SK-N-SH (cell line): Measurements from ENCODE around the gene KDSR. TPM values are rescaled to one million over a fixed set of nuclear protein-coding genes. Genes with fewer than 3 reads are reported as not detected.

Experiments
- CTCF ChIA-PET: fragments of 300-600, 350-600 bp; formaldehyde crosslinking; extraction: SDS; loops from one replicate; lab custom pipeline; 2021; lab: Yijun Ruan, JAX
- POLR2A ChIA-PET: fragments of 350-600 bp; sonication (Branson Sonifier 250); formaldehyde crosslinking; extraction: SDS; loops from one replicate; lab custom pipeline; 2020; ENCODE audit warnings: antibody characterized with exemption, inconsistent platforms; lab: Yijun Ruan, JAX
- DNase-seq: peaks from one replicate; pipeline ENCODE4 v3.0.0; 2012
- H2AFZ ChIP-seq: fragments of 200-600 bp; sonication (generic); 2 replicates; pipeline ENCODE4 v1.8.1; 2016; ENCODE audit warnings: antibody characterized with exemption, mild to moderate bottlenecking, low read depth
- H3F3A ChIP-seq: fragments of 200-600 bp; sonication (generic); replicated peaks from 2 replicates; pipeline ENCODE3; 2016; ENCODE audit warnings: antibody characterized with exemption, mild to moderate bottlenecking; ENCODE audit not compliant: insufficient read depth
- H3K27ac ChIP-seq, 2 experiments: fragments of 200-500 bp in 1 of 2; fragments of 200-600 bp in 1 of 2; sonication (Bioruptor generic) in 1 of 2; sonication (generic), shearing (Covaris generic) in 1 of 2; 2 replicates each; pipeline versions ENCODE4 v1.5.1 to v1.6.1; 2014 to 2016; ENCODE audit warnings: low read depth in 2 of 2, inconsistent platforms in 1 of 2, low read length in 1 of 2, mild to moderate bottlenecking in 1 of 2, mixed read lengths in 1 of 2
- H3K27me3 ChIP-seq: fragments of 200-600 bp; sonication (generic), shearing (Covaris generic); 2 replicates; pipeline ENCODE4 v1.6.1; 2016; ENCODE audit warnings: mixed run types; ENCODE audit not compliant: insufficient read depth
- H3K36me3 ChIP-seq, 2 experiments: fragments of 200-500 bp in 1 of 2; fragments of 200-600 bp in 1 of 2; sonication (Bioruptor generic) in 1 of 2; sonication (generic) in 1 of 2; replicated peaks in 1 of 2; 2 replicates each; pipeline versions ENCODE3 to v1.5.1; 2014 to 2016; ENCODE audit warnings: low read length in 1 of 2, mild to moderate bottlenecking in 1 of 2; ENCODE audit not compliant: insufficient read depth in 2 of 2, control insufficient read depth in 1 of 2
- H3K4me1 ChIP-seq, 2 experiments: fragments of 200-500 bp in 1 of 2; fragments of 200-600 bp in 1 of 2; sonication (Bioruptor generic) in 1 of 2; sonication (generic), shearing (Covaris generic) in 1 of 2; 2 replicates each; pipeline versions ENCODE4 v1.5.1 to v1.6.1; 2014 to 2016; ENCODE audit warnings: low read depth in 1 of 2, low read length in 1 of 2, mixed run types in 1 of 2; ENCODE audit not compliant: insufficient read depth in 2 of 2, control insufficient read depth in 1 of 2
- H3K4me2 ChIP-seq: fragments of 200-600 bp; sonication (generic), shearing (Covaris generic); 2 replicates; pipeline ENCODE4 v1.6.1; 2017; ENCODE audit warnings: mixed run types
- H3K4me3 ChIP-seq, 2 experiments: fragments of 200-500 bp in 1 of 2; fragments of 200-600 bp in 1 of 2; sonication (Bioruptor generic) in 1 of 2; sonication (generic), shearing (Covaris generic) in 1 of 2; 2 replicates each; pipeline versions ENCODE4 v1.5.1 to v1.8.1; 2014 to 2016; ENCODE audit warnings: low read depth in 2 of 2, inconsistent platforms in 1 of 2, low read length in 1 of 2, mild to moderate bottlenecking in 1 of 2, mixed read lengths in 1 of 2, moderate library complexity in 1 of 2
- H3K79me2 ChIP-seq: fragments of 200-600 bp; sonication (generic); 2 replicates; pipeline ENCODE4 v1.8.1; 2017; ENCODE audit warnings: mild to moderate bottlenecking; ENCODE audit not compliant: insufficient read depth
- H3K9ac ChIP-seq: fragments of 200-600 bp; sonication (generic); 2 replicates; pipeline ENCODE4 v1.6.1; 2017; ENCODE audit warnings: mixed run types
- H3K9me2 ChIP-seq: fragments of 200-600 bp; sonication (generic); 2 replicates; pipeline ENCODE4 v1.6.1; 2017; ENCODE audit warnings: mixed run types
- H3K9me3 ChIP-seq: fragments of 200-600 bp; sonication (generic); 2 replicates; pipeline ENCODE4 v1.6.1; 2017; ENCODE audit warnings: mixed run types, mild to moderate bottlenecking, moderate library complexity
- H4K20me1 ChIP-seq: fragments of 200-600 bp; sonication (generic); 2 replicates; pipeline ENCODE4 v1.6.1; 2017; ENCODE audit warnings: mild to moderate bottlenecking, mixed run types; ENCODE audit not compliant: insufficient read depth
- ELF1 ChIP-seq: IDR thresholded peaks from 2 replicates; pipeline ENCODE4 v1.4.0; 2012
- FOXM1 ChIP-seq: IDR thresholded peaks from 2 replicates; pipeline ENCODE4 v1.4.0; 2012; ENCODE audit warnings: low read depth, mild to moderate bottlenecking
- GABPA ChIP-seq: IDR thresholded peaks from 2 replicates; pipeline ENCODE4 v1.4.0; 2012; ENCODE audit warnings: low read depth, mild to moderate bottlenecking
- NFIC ChIP-seq: IDR thresholded peaks from 2 replicates; pipeline ENCODE4 v1.4.0; 2012; ENCODE audit warnings: borderline replicate concordance
- POLR2AphosphoS5 ChIP-seq: IDR thresholded peaks from 2 replicates; pipeline ENCODE4 v1.6.1; 2012; ENCODE audit warnings: low read depth, low read length
- RXRA ChIP-seq: IDR thresholded peaks from 2 replicates; pipeline ENCODE4 v1.4.0; 2012; ENCODE audit warnings: low read depth, mild to moderate bottlenecking, borderline replicate concordance
- TEAD4 ChIP-seq: IDR thresholded peaks from 2 replicates; pipeline ENCODE4 v1.4.0; 2012; ENCODE audit warnings: mild to moderate bottlenecking, borderline replicate concordance; ENCODE audit not compliant: insufficient read depth
- USF2 ChIP-seq: fragments of 150-350 bp; IDR thresholded peaks from 2 replicates; pipeline ENCODE4 v1.6.1; 2017; ENCODE audit warnings: antibody characterized with exemption, low read length, low read depth, borderline replicate concordance
- YY1 ChIP-seq: IDR thresholded peaks from 2 replicates; pipeline ENCODE4 v1.4.0; 2012; ENCODE audit warnings: low read depth, mild to moderate bottlenecking
- WGBS: methylation state at CpG from one replicate; pipeline ENCODE4 v1.1.6; 2017; ENCODE audit warnings: low lambda C conversion rate; 5-methylcytosine and 5-hydroxymethylcytosine counted together
- polyA plus RNA-seq, 3 experiments: library from polyadenylated mRNA; depleted of rRNA; stranded (reverse); fragments of >200 nt; gene quantifications; 2 replicates each; pipeline ENCODE4 v1.2.3, GENCODE V29; 2012
- TF ChIP-seq, protein P1 (sequence below): IDR thresholded peaks from 2 replicates; pipeline ENCODE4 v1.6.1; 2012; ENCODE audit warnings: mild to moderate bottlenecking, low read depth, low read length, moderate library complexity
- TF ChIP-seq, protein P2 (sequence below): IDR thresholded peaks from 2 replicates; pipeline ENCODE4 v1.4.0; 2012; ENCODE audit warnings: low read depth, borderline replicate concordance

KDSR gene
- polyA plus RNA-seq, 1 of the 3 experiments (the other 2 are of a cell fraction): 22.3 TPM

DNA sequence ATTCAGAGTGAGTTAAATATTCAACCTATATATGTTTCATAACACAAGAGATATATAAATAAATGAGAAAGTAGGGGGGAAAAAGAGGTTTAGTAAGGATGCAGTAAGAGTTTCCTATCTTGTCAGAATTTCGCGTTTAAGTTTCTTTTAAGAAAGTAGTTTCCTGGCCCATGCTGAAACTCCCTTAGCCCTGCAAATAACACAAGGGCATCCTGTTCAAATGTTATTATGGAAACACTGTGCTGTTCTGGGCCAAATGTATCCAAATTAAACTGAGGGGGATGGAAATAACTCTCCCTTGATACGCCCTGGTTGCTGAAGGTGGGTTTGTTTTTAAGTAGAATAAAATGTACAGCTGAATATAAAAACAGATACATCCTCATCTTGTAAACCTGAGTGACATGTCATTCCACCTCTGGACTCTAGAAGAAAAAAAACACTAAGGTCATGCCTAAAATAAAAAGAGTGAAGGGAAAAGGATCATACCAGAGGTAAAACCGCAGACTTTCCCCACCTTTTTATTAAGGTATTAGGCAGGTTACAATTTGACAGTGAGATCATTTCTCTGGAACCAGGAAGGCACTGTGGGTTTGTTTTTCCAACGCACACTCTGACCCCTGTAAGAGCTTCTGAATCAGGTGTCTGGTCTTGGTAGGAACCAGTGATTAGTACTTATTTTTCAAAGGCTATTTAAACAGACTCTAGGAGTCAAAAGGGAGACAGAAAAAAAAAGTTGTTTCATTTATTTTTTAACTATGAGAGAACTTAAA is 64.2 kb downstream of the KDSR start:
- TF ChIP-seq, protein P1, sequence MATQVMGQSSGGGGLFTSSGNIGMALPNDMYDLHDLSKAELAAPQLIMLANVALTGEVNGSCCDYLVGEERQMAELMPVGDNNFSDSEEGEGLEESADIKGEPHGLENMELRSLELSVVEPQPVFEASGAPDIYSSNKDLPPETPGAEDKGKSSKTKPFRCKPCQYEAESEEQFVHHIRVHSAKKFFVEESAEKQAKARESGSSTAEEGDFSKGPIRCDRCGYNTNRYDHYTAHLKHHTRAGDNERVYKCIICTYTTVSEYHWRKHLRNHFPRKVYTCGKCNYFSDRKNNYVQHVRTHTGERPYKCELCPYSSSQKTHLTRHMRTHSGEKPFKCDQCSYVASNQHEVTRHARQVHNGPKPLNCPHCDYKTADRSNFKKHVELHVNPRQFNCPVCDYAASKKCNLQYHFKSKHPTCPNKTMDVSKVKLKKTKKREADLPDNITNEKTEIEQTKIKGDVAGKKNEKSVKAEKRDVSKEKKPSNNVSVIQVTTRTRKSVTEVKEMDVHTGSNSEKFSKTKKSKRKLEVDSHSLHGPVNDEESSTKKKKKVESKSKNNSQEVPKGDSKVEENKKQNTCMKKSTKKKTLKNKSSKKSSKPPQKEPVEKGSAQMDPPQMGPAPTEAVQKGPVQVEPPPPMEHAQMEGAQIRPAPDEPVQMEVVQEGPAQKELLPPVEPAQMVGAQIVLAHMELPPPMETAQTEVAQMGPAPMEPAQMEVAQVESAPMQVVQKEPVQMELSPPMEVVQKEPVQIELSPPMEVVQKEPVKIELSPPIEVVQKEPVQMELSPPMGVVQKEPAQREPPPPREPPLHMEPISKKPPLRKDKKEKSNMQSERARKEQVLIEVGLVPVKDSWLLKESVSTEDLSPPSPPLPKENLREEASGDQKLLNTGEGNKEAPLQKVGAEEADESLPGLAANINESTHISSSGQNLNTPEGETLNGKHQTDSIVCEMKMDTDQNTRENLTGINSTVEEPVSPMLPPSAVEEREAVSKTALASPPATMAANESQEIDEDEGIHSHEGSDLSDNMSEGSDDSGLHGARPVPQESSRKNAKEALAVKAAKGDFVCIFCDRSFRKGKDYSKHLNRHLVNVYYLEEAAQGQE: no peak
- TF ChIP-seq YY1: no peak
- TF ChIP-seq ELF1: no peak
- TF ChIP-seq TEAD4: no peak
- TF ChIP-seq POLR2AphosphoS5: no peak
- TF ChIP-seq FOXM1: no peak
- TF ChIP-seq, protein P2, sequence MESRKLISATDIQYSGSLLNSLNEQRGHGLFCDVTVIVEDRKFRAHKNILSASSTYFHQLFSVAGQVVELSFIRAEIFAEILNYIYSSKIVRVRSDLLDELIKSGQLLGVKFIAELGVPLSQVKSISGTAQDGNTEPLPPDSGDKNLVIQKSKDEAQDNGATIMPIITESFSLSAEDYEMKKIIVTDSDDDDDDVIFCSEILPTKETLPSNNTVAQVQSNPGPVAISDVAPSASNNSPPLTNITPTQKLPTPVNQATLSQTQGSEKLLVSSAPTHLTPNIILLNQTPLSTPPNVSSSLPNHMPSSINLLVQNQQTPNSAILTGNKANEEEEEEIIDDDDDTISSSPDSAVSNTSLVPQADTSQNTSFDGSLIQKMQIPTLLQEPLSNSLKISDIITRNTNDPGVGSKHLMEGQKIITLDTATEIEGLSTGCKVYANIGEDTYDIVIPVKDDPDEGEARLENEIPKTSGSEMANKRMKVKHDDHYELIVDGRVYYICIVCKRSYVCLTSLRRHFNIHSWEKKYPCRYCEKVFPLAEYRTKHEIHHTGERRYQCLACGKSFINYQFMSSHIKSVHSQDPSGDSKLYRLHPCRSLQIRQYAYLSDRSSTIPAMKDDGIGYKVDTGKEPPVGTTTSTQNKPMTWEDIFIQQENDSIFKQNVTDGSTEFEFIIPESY: no peak
- TF ChIP-seq NFIC: no peak
- no peak for TF ChIP-seq RXRA
- WGBS: 81% methylated on average over 5 of the region's 5 CpGs

GRCh38 chr18:63302220-63302619 is 64.8 kb downstream of the KDSR start:
- Histone ChIP-seq H3K4me1 (peaks cover 6 to 11% of the 10 kb centered on the region in 2 experiments; a peak in 3 of 4 replicates), H3K27ac (no peak overlapping the region), H3K36me3 (no peaks in the 10 kb centered on the region), H3K4me2 (no peak overlapping the region), H3K79me2 (no peaks in the 10 kb centered on the region), H3F3A (no peaks in the 10 kb centered on the region), H3K9ac (no peak overlapping the region), H3K27me3 (no peaks in the 10 kb centered on the region), H4K20me1 (no peaks in the 10 kb centered on the region), H3K9me3 (no peaks in the 10 kb centered on the region), H3K9me2 (no peaks in the 10 kb centered on the region), H3K4me3 (no peak overlapping the region), H2AFZ (no peak overlapping the region)
- no peak for DNase-seq
- ChIA-PET CTCF (no interaction called here), POLR2A (no interaction called here)
- 85% methylated on average over 4 of the region's 4 CpGs for WGBS
- TF ChIP-seq FOXM1: no peak
- no peak for TF ChIP-seq POLR2AphosphoS5
- no peak for TF ChIP-seq USF2
- no peak for TF ChIP-seq GABPA

More for the DNA sequence above, 64.2 kb downstream of the KDSR start:
- Histone ChIP-seq H3K4me2 (no peak overlapping the region), H3K79me2 (no peaks in the 10 kb centered on the region), H3K27me3 (no peaks in the 10 kb centered on the region), H3K4me1 (peaks cover 6 to 17% of the 10 kb centered on the region in 2 experiments; a peak in 3 of 4 replicates), H3K4me3 (no peak overlapping the region), H3K36me3 (no peaks in the 10 kb centered on the region), H3K27ac (no peak overlapping the region), H3F3A (no peaks in the 10 kb centered on the region), H2AFZ (no peak overlapping the region), H3K9me2 (no peaks in the 10 kb centered on the region), H3K9ac (no peak overlapping the region), H3K9me3 (no peaks in the 10 kb centered on the region), H4K20me1 (no peaks in the 10 kb centered on the region)
- POLR2A ChIA-PET: no interaction called here
- no peak for DNase-seq
- CTCF ChIA-PET: interaction anchor here (1.9 kb wide), 1 partner anchor 286 kb away, joined by 5 read pairs; no protein-coding TSS in a partner anchor
